ENCODE data around the gene HHAT. TPM values are rescaled to one million over a fixed set of nuclear protein-coding genes. Genes with fewer than 3 reads are reported as not detected.

The HHAT gene
- total RNA-seq, 1 donor from 2014 or later = 14.7 TPM

DNA sequence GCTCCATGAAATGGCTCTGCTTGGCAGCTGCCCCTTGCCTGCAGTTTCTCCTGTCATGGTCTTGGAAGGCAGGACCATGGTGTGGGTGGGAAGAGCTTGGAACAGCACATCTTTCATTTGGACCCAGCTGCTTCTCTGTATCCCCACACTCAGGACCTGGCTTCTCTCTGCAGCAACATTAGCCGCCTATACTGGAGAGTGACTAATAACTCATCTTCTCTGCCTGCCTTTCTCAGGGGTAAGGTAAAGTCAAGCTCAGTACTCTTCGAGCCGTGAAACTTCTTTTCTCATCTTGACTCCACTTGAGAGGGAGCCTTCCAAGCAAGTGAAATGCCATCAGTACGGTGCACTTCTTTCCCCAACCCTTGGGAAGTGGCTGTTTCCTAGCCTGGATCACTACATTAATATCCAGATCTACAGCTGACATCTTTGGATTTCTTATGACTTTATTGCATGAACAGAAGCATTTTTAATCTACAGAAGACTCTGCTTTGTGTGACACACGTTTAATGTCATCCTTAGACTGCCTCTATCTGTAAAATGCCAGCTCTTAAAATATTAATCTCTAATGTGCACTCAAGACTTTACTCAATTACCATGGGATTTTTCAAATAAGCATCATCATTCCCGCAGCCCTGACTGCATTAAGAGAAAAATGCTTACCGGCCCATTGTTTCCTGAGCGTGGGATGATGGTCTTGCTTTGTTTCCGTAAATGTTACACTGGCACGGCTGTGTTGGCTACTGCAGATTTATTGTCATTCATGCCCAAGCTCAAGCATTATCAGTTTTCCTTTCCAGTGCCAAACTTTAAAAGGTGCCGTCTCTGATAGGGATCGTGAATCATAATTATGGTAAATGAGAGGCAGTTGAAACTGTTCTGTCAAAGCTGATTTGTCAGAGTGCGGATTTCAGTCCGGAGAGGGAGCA is 242.9 kb downstream of the HHAT start:
- H3K27me3 Mint-ChIP-seq = no peaks in the 10 kb centered on the region
- H3K4me1 Mint-ChIP-seq (ENCODE audit: low read depth) = no peaks in the 10 kb centered on the region
- no peak overlapping the region for H3K27ac Mint-ChIP-seq
- TF ChIP-seq CTCF (IDR thresholded peaks at IDR 0.05; ENCODE audit: unreplicated experiment) = no peak
- no peak for DNase-seq (ENCODE audit: low spot score, unreplicated experiment)
- peaks cover 1% of the 10 kb centered on the region for H3K36me3 Mint-ChIP-seq (ENCODE audit: insufficient read depth)
- H3K4me3 Mint-ChIP-seq (ENCODE audit: low read depth) = no peak overlapping the region
- H3K9me3 Mint-ChIP-seq (ENCODE audit: low read depth) = no peaks in the 10 kb centered on the region

- H3K27me3 Mint-ChIP-seq = no peaks in the 10 kb centered on the region
- DNase-seq (ENCODE audit: low spot score, unreplicated experiment) = no peak
- H3K27ac Mint-ChIP-seq = no peak overlapping the region
- H3K36me3 Mint-ChIP-seq (ENCODE audit: insufficient read depth) = peaks cover 7% of the 10 kb centered on the region
- no peak for TF ChIP-seq CTCF (IDR thresholded peaks at IDR 0.05; ENCODE audit: unreplicated experiment)
- H3K4me1 Mint-ChIP-seq (ENCODE audit: low read depth) = no peaks in the 10 kb centered on the region
- H3K4me3 Mint-ChIP-seq (ENCODE audit: low read depth) = no peak overlapping the region
- H3K9me3 Mint-ChIP-seq (ENCODE audit: low read depth) = peaks cover 6% of the 10 kb centered on the region
These were observed 244.4 kb downstream of the HHAT start for GRCh38 chr1:210573141-210573540.

DNA sequence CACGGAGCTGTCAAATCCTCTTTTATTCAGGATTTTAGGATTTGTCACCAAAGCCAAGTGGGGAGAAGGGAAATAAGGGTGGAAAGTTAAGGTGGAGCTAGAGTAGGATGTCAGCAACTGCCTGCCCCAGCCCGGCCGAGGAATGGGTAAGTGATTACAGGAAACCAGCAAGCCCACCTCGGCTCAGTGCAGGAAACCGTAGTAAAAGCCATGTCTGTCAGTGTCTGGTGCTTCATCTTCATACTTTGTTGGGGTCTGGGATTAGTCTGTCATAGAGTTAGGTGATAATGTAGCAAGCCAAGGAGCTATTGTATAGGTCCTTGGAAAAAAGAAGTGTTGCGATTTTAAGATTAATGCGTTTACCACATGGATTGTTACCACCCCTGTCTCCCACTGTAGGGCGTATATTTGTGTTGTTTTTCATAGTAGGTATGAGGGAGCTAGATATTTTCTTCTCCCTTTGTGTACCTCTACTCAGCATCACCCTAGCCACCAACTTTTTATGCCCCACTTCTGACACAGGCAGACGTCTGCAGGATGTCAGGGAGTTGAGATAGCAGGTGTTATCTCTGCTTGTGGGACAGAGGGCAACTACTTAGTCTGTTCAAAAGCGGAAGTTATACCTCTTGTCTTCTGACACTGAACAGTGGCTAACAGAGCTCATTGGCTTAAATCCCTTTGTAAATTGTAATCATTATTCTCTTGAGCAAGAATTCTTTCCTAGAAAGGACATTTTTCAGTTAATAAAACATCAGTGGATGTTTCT is 253.7 kb downstream of the HHAT start:
- no peak overlapping the region for H3K27ac Mint-ChIP-seq
- TF ChIP-seq CTCF (IDR thresholded peaks at IDR 0.05; ENCODE audit: unreplicated experiment) = no peak
- H3K36me3 Mint-ChIP-seq (ENCODE audit: insufficient read depth) = peaks cover under 1% of the 10 kb centered on the region
- H3K4me3 Mint-ChIP-seq (ENCODE audit: low read depth) = no peak overlapping the region
- no peaks in the 10 kb centered on the region for H3K27me3 Mint-ChIP-seq
- H3K9me3 Mint-ChIP-seq (ENCODE audit: low read depth) = peaks cover under 1% of the 10 kb centered on the region
- no peaks in the 10 kb centered on the region for H3K4me1 Mint-ChIP-seq (ENCODE audit: low read depth)
- DNase-seq (ENCODE audit: low spot score, unreplicated experiment) = no peak

- Mint-ChIP-seq H3K4me3 (ENCODE audit: low read depth) (no peak overlapping the region), H3K4me1 (ENCODE audit: low read depth) (no peaks in the 10 kb centered on the region), H3K27ac (no peak overlapping the region), H3K9me3 (ENCODE audit: low read depth) (no peaks in the 10 kb centered on the region), H3K36me3 (ENCODE audit: insufficient read depth) (peaks cover 4% of the 10 kb centered on the region), H3K27me3 (no peaks in the 10 kb centered on the region)
- TF ChIP-seq CTCF (IDR thresholded peaks at IDR 0.05; ENCODE audit: unreplicated experiment) = peak; percentile 83
- peak; percentile 67 for DNase-seq (ENCODE audit: low spot score, unreplicated experiment)
These were observed 255.9 kb downstream of the HHAT start for GRCh38 chr1:210584439-210585113.

DNA sequence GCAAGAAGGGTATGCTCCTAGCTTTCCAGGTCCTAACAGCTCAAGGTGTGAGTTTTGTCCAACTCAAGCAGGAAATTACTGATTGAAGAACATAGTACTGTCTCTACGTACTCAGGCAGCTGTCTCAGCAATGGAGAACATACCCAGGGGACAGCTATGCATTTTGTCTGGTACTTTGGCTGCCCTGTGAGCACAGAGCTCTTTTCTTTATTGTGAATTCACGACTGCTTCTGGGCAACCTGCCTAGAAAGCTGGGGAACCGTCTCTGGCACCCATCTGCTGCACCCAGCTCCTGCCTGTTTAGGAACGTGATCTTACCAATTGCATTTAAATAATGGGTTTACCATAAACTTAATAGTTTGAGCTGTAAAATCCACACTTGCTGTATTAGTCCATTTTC is 258.1 kb downstream of the HHAT start:
- H3K9me3 Mint-ChIP-seq (ENCODE audit: low read depth) = peaks cover 7% of the 10 kb centered on the region
- no peak overlapping the region for H3K27ac Mint-ChIP-seq
- no peak for TF ChIP-seq CTCF (IDR thresholded peaks at IDR 0.05; ENCODE audit: unreplicated experiment)
- no peak for DNase-seq (ENCODE audit: low spot score, unreplicated experiment)
- no peak overlapping the region for H3K4me3 Mint-ChIP-seq (ENCODE audit: low read depth)
- H3K36me3 Mint-ChIP-seq (ENCODE audit: insufficient read depth) = peaks cover 7% of the 10 kb centered on the region
- no peaks in the 10 kb centered on the region for H3K4me1 Mint-ChIP-seq (ENCODE audit: low read depth)
- no peaks in the 10 kb centered on the region for H3K27me3 Mint-ChIP-seq
